IMR-90 (cell line): ENCODE data around the gene GDF9. TPM values are rescaled to one million over a fixed set of nuclear protein-coding genes. Genes with fewer than 3 reads are reported as not detected.

Source experiments
- MAZ ChIP-seq: IDR thresholded peaks from 2 replicates; pipeline ENCODE4 v1.6.1; 2012; ENCODE audit warnings: low read depth, mild to moderate bottlenecking, low read length, improper control_type of control experiment, moderate library complexity, borderline replicate concordance
- MXI1 ChIP-seq: IDR thresholded peaks from 2 replicates; pipeline ENCODE4 v1.6.1; 2012; ENCODE audit warnings: low read depth, mild to moderate bottlenecking, low read length, moderate library complexity, borderline replicate concordance
- NFE2L2 ChIP-seq: fragments of 150-350 bp; IDR thresholded peaks from 2 replicates; pipeline ENCODE4 v1.6.1; 2016; ENCODE audit warnings: low read depth, mild to moderate bottlenecking, low read length
- POLR2A ChIP-seq: IDR thresholded peaks from 2 replicates; pipeline ENCODE4 v1.6.1; 2012; ENCODE audit warnings: mild to moderate bottlenecking, low read depth, low read length
- polyA plus RNA-seq, 3 experiments: library from polyadenylated mRNA; depleted of rRNA; stranded (reverse); fragments of >200 nt; gene quantifications; 2 replicates each; pipeline ENCODE4 v1.2.3, GENCODE V29; 2012; ENCODE audit warnings: low replicate concordance in 1 of 3
- total RNA-seq: library from RNA; depleted of rRNA; stranded (reverse); fragments of >200 nt; gene quantifications from 2 replicates; pipeline ENCODE4 v1.2.3, GENCODE V29; 2012
- TF ChIP-seq, protein P1 (sequence below): fragments of 150-350 bp; IDR thresholded peaks from 2 replicates; pipeline ENCODE4 v1.6.1; 2017; ENCODE audit warnings: mild to moderate bottlenecking, antibody characterized with exemption, low read length, low read depth

GDF9 gene
- total and polyA plus RNA-seq, 2 of the 4 experiments (the other 2 are of a cell fraction): 0.18 to 0.21 TPM

- no peak for TF ChIP-seq NFE2L2
- TF ChIP-seq POLR2A: no peak
- TF ChIP-seq, protein P1, sequence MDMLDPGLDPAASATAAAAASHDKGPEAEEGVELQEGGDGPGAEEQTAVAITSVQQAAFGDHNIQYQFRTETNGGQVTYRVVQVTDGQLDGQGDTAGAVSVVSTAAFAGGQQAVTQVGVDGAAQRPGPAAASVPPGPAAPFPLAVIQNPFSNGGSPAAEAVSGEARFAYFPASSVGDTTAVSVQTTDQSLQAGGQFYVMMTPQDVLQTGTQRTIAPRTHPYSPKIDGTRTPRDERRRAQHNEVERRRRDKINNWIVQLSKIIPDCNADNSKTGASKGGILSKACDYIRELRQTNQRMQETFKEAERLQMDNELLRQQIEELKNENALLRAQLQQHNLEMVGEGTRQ: no peak
- no peak for TF ChIP-seq MXI1
- TF ChIP-seq MAZ: no peak
Observed at GRCh38 chr5:132825033-132825833, 41.0 kb downstream of the GDF9 start (continued).
